BLaER1 treated with 17β-estradiol and CSF1 and Interleukin-3, amounts not matched to agents 10 nM and 100 nM (cell line): ENCODE results near the gene RIPK3.
A peak's percentile ranks its signal among the peaks of the same experiment; 100 is the strongest.

Experiments
- H3K27ac ChIP-seq, 11 experiments: shearing (Covaris generic); formaldehyde crosslinking; 2 replicates each; pipeline ENCODE4 v1.8.1; 2022
- H3K27me3 ChIP-seq, 11 experiments: shearing (Covaris generic); formaldehyde crosslinking; 2 replicates each; pipeline ENCODE4 v1.8.1; 2022
- H3K36me3 ChIP-seq, 11 experiments: shearing (Covaris generic); formaldehyde crosslinking; 2 replicates each; pipeline ENCODE4 v1.8.1; 2022
- H3K4me1 ChIP-seq, 10 experiments: shearing (Covaris generic); formaldehyde crosslinking; 2 replicates each; pipeline ENCODE4 v1.8.1; 2022
- H3K4me2 ChIP-seq, 11 experiments: shearing (Covaris generic); formaldehyde crosslinking; 2 replicates each; pipeline ENCODE4 v1.8.1; 2022
- H3K4me3 ChIP-seq, 10 experiments: shearing (Covaris generic); formaldehyde crosslinking; 2 replicates each; pipeline ENCODE4 v1.8.1; 2022
- H3K9ac ChIP-seq, 11 experiments: shearing (Covaris generic); formaldehyde crosslinking; 2 replicates each; pipeline ENCODE4 v1.8.1; 2022
- H3K9me3 ChIP-seq, 11 experiments: shearing (Covaris generic); formaldehyde crosslinking; replicated peaks in 1 of 11; 2 replicates each; pipeline ENCODE4 v1.8.1; 2022
- H4K20me1 ChIP-seq, 11 experiments: shearing (Covaris generic); formaldehyde crosslinking; 2 replicates each; pipeline ENCODE4 v1.8.1; 2022
- Cebpa-rat ChIP-seq, 11 experiments: shearing (Covaris generic); IDR thresholded peaks; 2 replicates each; pipeline ENCODE4 v1.8.1; 2022

RIPK3 gene

DNA sequence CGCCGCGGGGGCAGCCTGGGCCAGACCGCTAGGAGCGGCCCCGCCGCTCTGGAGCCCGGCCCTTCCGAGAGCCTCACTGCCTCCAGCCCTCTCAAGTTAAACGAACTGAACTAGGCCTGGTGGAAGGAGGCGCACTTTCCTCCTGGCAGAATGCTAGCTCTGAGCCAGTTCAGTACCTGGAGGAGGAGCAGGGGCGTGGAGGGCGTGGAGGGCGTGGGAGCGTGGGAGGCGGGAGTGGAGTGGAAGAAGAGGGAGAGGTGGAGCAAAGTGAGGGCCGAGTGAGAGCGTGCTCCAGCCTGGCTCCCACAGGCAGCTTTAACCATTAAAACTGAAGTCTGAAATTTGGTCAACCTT, 23.2 kb downstream of the RIPK3 start:
- H3K4me3 ChIP-seq: no peak overlapping the region; a peak in 1 of 20 replicates
- no peaks in the 10 kb centered on the region for H3K27me3 ChIP-seq
- H3K9me3 ChIP-seq: no peaks in the 10 kb centered on the region
- peaks cover 38 to 78% (median 74%) of the 10 kb centered on the region in 10 experiments for H3K4me1 ChIP-seq
- peak overlapping the region in 8 of 11 experiments; percentile 43 to 100 (median 95); a peak in 17 of 22 replicates for H3K4me2 ChIP-seq
- TF ChIP-seq Cebpa-rat (IDR thresholded peaks at IDR 0.05): no peak
- H3K36me3 ChIP-seq: peaks cover 9 to 44% (median 19%) of the 10 kb centered on the region in 11 experiments; a peak in 20 of 22 replicates
- H3K9ac ChIP-seq: peak overlapping the region in 5 of 11 experiments; percentile 6 to 57 (median 19); a peak in 6 of 22 replicates
- H3K27ac ChIP-seq: peak overlapping the region in 9 of 11 experiments; percentile 21 to 94 (median 92); a peak in 16 of 22 replicates
- no peaks in the 10 kb centered on the region for H4K20me1 ChIP-seq

DNA sequence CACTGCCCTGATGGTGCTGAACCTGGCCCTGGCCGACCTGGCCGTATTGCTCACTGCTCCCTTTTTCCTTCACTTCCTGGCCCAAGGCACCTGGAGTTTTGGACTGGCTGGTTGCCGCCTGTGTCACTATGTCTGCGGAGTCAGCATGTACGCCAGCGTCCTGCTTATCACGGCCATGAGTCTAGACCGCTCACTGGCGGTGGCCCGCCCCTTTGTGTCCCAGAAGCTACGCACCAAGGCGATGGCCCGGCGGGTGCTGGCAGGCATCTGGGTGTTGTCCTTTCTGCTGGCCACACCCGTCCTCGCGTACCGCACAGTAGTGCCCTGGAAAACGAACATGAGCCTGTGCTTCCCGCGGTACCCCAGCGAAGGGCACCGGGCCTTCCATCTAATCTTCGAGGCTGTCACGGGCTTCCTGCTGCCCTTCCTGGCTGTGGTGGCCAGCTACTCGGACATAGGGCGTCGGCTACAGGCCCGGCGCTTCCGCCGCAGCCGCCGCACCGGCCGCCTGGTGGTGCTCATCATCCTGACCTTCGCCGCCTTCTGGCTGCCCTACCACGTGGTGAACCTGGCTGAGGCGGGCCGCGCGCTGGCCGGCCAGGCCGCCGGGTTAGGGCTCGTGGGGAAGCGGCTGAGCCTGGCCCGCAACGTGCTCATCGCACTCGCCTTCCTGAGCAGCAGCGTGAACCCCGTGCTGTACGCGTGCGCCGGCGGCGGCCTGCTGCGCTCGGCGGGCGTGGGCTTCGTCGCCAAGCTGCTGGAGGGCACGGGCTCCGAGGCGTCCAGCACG, 23.8 kb downstream of the RIPK3 start:
- Histone ChIP-seq H3K27ac (peak overlapping the region in 9 of 11 experiments; percentile 21 to 94 (median 92); a peak in 17 of 22 replicates), H3K27me3 (no peaks in the 10 kb centered on the region), H3K4me3 (peak overlapping the region in 1 of 10 experiments; percentile 70; a peak in 2 of 20 replicates), H3K36me3 (peaks cover 9 to 44% (median 19%) of the 10 kb centered on the region in 11 experiments; a peak in 20 of 22 replicates), H3K4me1 (peaks cover 44 to 83% (median 80%) of the 10 kb centered on the region in 10 experiments), H3K9ac (peak overlapping the region in 7 of 11 experiments; percentile 6 to 88 (median 12); a peak in 3 of 22 replicates), H4K20me1 (no peaks in the 10 kb centered on the region), H3K9me3 (no peaks in the 10 kb centered on the region), H3K4me2 (peak overlapping the region in 10 of 11 experiments; percentile 85 to 100 (median 97); a peak in 17 of 22 replicates)
- no peak for TF ChIP-seq Cebpa-rat (IDR thresholded peaks at IDR 0.05)

DNA sequence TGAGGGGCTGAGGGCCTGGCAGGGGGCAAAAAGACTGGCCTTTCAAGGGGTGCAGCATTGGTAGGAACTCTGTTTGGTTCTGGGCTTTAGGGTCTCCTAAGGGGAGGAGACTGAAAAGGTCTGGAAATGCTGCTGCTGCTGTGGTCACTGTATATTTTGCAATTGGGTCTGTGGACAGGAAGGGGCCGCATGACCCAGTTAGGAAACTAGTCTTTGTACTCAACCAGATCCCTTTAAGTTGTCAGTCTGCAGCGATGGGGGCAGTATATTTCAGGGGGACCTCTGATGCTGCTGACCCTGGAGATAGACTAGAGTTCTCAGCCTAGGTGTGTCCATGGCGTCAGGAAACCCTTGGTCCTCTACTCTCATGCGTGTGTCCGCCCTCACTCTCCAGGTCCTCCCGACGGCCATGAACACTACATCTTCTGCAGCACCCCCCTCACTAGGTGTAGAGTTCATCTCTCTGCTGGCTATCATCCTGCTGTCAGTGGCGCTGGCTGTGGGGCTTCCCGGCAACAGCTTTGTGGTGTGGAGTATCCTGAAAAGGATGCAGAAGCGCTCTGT, 24.5 kb downstream of the RIPK3 start:
- Histone ChIP-seq H3K9me3 (no peaks in the 10 kb centered on the region), H3K27ac (peak overlapping the region; percentile 54 to 96 (median 92); a peak in 18 of 22 replicates), H4K20me1 (peaks cover 0 to 4% (median 0%) of the 10 kb centered on the region in 11 experiments; a peak in 5 of 22 replicates), H3K4me3 (peak overlapping the region in 5 of 10 experiments; percentile 16 to 80 (median 71); a peak in 6 of 20 replicates), H3K36me3 (peaks cover 9 to 44% (median 19%) of the 10 kb centered on the region in 11 experiments; a peak in 20 of 22 replicates), H3K4me1 (peaks cover 51 to 89% (median 86%) of the 10 kb centered on the region in 10 experiments), H3K9ac (peak overlapping the region; percentile 8 to 91 (median 88); a peak in 13 of 22 replicates), H3K4me2 (peak overlapping the region; percentile 85 to 100 (median 97)), H3K27me3 (no peaks in the 10 kb centered on the region)
- TF ChIP-seq Cebpa-rat (IDR thresholded peaks at IDR 0.05): no peak

DNA sequence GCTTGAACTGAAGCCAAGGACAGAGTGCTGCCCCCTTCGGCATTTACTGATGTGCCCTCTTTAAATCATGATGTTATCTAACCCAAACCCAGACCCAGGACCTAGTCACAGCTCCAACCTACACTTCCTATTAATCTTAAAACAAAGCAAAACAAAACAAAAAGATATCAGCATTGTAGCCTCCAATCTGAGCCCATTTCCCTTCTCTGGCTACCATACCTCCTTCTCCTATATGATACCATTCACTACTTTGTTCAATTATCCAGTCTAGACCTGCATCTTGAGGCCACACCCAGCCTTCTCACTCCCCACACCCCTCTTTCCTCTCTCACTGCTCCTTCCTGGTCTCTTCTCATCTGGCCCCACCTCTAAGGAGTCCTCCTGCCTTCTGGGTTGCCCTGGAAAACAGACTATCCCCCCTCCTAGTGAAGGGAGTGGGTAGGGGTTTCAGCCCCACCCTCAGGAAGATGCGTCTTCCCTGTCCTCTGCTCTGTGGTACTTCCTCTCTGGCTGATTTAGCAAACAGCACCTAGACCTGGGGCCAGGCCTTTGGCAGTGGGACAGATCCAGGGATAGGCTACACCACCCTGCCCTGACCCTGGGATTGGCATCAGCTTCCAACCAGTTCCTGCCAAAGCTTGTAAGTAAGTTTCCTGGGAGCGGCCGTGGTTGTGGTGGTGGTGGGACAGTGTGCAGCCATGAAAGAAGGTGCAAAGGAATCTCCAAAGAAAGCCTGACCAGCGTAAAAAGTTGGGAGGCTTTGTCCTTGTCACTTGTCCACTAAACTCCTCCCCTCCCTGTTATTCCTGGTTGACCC, 25.2 kb downstream of the RIPK3 start:
- Histone ChIP-seq H3K27me3 (no peaks in the 10 kb centered on the region), H3K9ac (peak overlapping the region; percentile 8 to 91 (median 88); a peak in 18 of 22 replicates), H3K4me2 (peak overlapping the region; percentile 85 to 100 (median 97)), H3K9me3 (no peaks in the 10 kb centered on the region), H3K4me1 (peaks cover 58 to 96% (median 93%) of the 10 kb centered on the region in 10 experiments), H4K20me1 (peaks cover 0 to 12% (median 5%) of the 10 kb centered on the region in 11 experiments; a peak in 7 of 22 replicates), H3K4me3 (peak overlapping the region in 7 of 10 experiments; percentile 16 to 80 (median 70); a peak in 10 of 20 replicates), H3K36me3 (peaks cover 9 to 50% (median 20%) of the 10 kb centered on the region in 11 experiments; a peak in 20 of 22 replicates), H3K27ac (peak overlapping the region; percentile 54 to 96 (median 92); a peak in 21 of 22 replicates)
- no peak for TF ChIP-seq Cebpa-rat (IDR thresholded peaks at IDR 0.05)

DNA sequence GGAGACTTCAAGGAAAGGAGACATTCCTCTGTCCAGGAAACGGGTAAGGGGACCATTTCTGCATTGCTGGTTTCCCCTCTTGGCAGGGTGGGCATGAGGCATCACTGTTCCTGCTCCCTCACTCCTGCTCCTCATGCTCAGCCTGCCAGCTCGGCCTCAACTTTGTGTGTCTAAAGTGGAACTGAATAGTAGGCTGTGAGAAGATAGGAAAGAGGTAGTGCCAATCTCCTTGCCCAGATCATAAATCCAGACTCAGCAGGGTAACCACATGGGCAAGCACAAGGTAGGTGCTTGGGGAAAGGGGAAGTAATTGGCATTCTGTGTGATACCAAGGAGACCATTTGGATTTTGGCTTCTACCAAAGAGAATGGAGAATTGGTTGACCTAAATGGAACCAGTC, 25.9 kb downstream of the RIPK3 start:
- peak overlapping the region; percentile 54 to 96 (median 92); a peak in 21 of 22 replicates for H3K27ac ChIP-seq
- H3K36me3 ChIP-seq: peaks cover 9 to 57% (median 27%) of the 10 kb centered on the region in 11 experiments; a peak in 21 of 22 replicates
- peaks cover 65 to 100% (median 99%) of the 10 kb centered on the region in 10 experiments for H3K4me1 ChIP-seq
- peak overlapping the region; percentile 85 to 100 (median 97) for H3K4me2 ChIP-seq
- no peaks in the 10 kb centered on the region for H3K9me3 ChIP-seq
- H3K9ac ChIP-seq: peak overlapping the region in 10 of 11 experiments; percentile 46 to 91 (median 88); a peak in 19 of 22 replicates
- H3K27me3 ChIP-seq: no peaks in the 10 kb centered on the region
- TF ChIP-seq Cebpa-rat (IDR thresholded peaks at IDR 0.05): no peak
- H3K4me3 ChIP-seq: peak overlapping the region in 8 of 10 experiments; percentile 16 to 80 (median 51); a peak in 13 of 20 replicates
- peaks cover 0 to 17% (median 5%) of the 10 kb centered on the region in 11 experiments; a peak in 7 of 22 replicates for H4K20me1 ChIP-seq

DNA sequence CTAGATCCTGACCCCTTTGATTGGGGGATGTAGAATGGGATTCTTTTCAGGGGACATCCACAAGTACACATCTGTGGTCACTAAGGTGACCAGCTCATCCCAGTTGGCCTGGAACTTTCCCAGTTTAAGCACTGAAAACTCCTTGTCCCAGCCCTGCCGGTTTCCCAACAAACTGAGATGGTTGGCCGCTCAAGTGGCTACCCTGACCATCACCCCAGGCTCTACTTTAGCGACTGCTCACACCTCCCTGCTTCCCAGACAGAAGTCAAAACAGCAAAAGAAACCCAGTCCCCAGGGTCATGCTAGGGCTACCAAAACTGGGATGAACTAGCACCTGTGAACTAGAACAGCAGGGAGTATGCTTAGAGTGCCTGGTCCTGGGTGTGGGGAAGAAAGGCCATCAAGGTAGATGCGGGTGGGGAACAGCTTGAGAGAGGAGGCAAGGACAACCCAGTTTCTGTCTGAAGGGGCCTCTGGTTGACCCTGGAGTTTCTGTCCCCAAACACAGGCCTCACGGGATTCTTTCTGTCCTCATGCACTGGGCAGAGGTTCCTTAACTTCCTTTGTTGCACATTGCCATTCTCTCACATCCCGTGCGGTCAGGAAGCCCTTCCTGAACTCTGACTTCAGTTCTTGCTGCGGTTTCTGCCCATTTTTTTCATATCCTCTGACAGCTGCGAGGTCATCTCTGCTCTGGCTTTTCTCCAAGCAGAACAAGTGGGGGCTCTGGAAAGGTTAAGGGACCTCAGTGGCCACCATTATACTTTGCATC, 26.9 kb downstream of the RIPK3 start:
- peaks cover 0 to 21% (median 8%) of the 10 kb centered on the region in 11 experiments; a peak in 11 of 22 replicates for H4K20me1 ChIP-seq
- H3K4me3 ChIP-seq: peak overlapping the region; percentile 56 to 80 (median 66)
- H3K4me1 ChIP-seq: peaks cover 74 to 99% (median 98%) of the 10 kb centered on the region in 10 experiments
- peak overlapping the region; percentile 85 to 100 (median 97) for H3K4me2 ChIP-seq
- H3K36me3 ChIP-seq: peaks cover 9 to 60% (median 34%) of the 10 kb centered on the region in 11 experiments; a peak in 21 of 22 replicates
- TF ChIP-seq Cebpa-rat (IDR thresholded peaks at IDR 0.05): peak in 9 of 11 experiments; percentile 27 to 94 (median 78); a peak in 14 of 22 replicates
- peak overlapping the region; percentile 79 to 91 (median 88) for H3K9ac ChIP-seq
- H3K27me3 ChIP-seq: no peaks in the 10 kb centered on the region
- no peaks in the 10 kb centered on the region for H3K9me3 ChIP-seq
- peak overlapping the region; percentile 81 to 96 (median 92) for H3K27ac ChIP-seq

DNA sequence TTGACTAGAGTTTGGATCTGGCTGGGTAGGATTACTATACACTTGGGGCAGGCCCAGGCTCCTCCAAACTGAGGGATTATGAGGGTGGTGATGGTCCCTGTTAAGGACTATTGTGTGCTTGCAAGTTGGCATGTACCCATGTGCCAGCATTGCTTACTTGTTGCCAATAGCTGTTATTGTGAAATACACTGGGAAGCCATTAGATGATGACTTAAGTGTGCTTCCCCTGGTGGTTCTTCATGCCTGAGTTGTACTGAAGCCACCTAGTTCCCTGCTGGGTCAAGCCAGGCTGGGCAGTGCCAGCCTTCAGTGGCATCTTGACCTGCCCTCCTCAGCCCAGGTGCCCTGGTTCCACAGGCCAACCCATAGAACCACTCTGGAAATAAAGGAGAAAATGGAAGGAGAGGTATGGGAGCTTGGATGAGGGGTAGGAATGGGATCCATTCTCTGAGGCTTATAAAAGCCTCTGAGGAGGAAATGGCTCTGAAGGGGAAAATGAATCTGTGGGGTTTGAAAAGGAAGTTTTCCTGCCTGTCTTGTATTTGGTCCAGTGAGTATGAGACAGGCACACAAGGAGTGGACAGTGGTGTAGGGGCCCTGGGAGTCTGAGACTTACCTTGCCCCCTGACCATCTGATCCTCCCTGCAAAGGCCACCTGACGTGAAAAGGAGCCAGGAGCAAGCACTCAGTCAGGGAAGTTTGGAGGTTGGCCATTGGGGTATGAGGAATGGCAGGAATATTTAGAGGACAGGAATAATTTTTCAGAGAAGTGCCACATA, 27.8 kb downstream of the RIPK3 start:
- Histone ChIP-seq H3K27me3 (no peaks in the 10 kb centered on the region), H3K36me3 (peaks cover 18 to 62% (median 43%) of the 10 kb centered on the region in 11 experiments), H3K9ac (peak overlapping the region; percentile 79 to 91 (median 88)), H3K27ac (peak overlapping the region; percentile 81 to 96 (median 92)), H3K4me2 (peak overlapping the region; percentile 85 to 100 (median 97)), H4K20me1 (peaks cover 0 to 30% (median 15%) of the 10 kb centered on the region in 11 experiments; a peak in 13 of 22 replicates), H3K4me3 (peak overlapping the region; percentile 56 to 80 (median 66)), H3K9me3 (no peaks in the 10 kb centered on the region), H3K4me1 (peaks cover 74 to 99% (median 94%) of the 10 kb centered on the region in 10 experiments)
- TF ChIP-seq Cebpa-rat (IDR thresholded peaks at IDR 0.05): peak in 10 of 11 experiments; percentile 17 to 92 (median 78); a peak in 18 of 22 replicates
